Sigmoid colon (tissue), 4 donors: Measurements from ENCODE around the gene BBC3.

ENCODE experiments used
- CTCF ChIP-seq, 4 experiments: fragments of 450-650 bp in 3 of 4; fragments of 200-600 bp in 1 of 4; IDR thresholded peaks; one replicate each; pipeline ENCODE4 v1.5.1; 2016 to 2019; ENCODE audit warnings: antibody characterized with exemption in 4 of 4, mild to moderate bottlenecking in 3 of 4, moderate library complexity in 2 of 4
- EP300 ChIP-seq, 4 donors: sonication (generic); formaldehyde crosslinking; IDR thresholded peaks; one replicate each; pipeline ENCODE4 v1.6.1; 2017; ENCODE audit warnings: antibody characterized with exemption in 4 of 4
- POLR2AphosphoS5 ChIP-seq, 4 donors: sonication (generic); formaldehyde crosslinking; IDR thresholded peaks; one replicate each; pipeline ENCODE4 v1.6.1; 2017; ENCODE audit warnings: antibody characterized with exemption in 4 of 4

- TF ChIP-seq EP300 (IDR thresholded peaks at IDR 0.05): no peak
- TF ChIP-seq CTCF (IDR thresholded peaks at IDR 0.05): no peak
- TF ChIP-seq POLR2AphosphoS5 (IDR thresholded peaks at IDR 0.05): no peak
Observed at GRCh38 chr19:47210180-47210490, 20.9 kb downstream of the BBC3 start.
